Mesodermal cell (in vitro differentiated cells): ENCODE data around the gene EDC3.
A peak's percentile ranks its signal among the peaks of the same experiment; 100 is the strongest.

Experiments
- H3K27ac ChIP-seq: 2 replicates; pipeline ENCODE4 v1.7.0; 2013; ENCODE audit warnings: mild to moderate bottlenecking, low read depth, low read length, moderate library complexity; ENCODE audit not compliant: severe bottlenecking
- H3K36me3 ChIP-seq: 2 replicates; pipeline ENCODE4 v1.7.1; 2013; ENCODE audit warnings: mild to moderate bottlenecking, low read length, moderate library complexity; ENCODE audit not compliant: control insufficient read depth, insufficient read depth
- H3K4me1 ChIP-seq: one replicate; pipeline ENCODE4 v1.7.1; 2013; ENCODE audit warnings: mild to moderate bottlenecking, low read length; ENCODE audit not compliant: insufficient read depth, control insufficient read depth, poor library complexity, severe bottlenecking
- H3K4me3 ChIP-seq: 2 replicates; pipeline ENCODE4 v1.7.0; 2013; ENCODE audit warnings: low read length, control low read depth, mild to moderate bottlenecking; ENCODE audit not compliant: insufficient read depth, poor library complexity, severe bottlenecking; ENCODE audit errors: extremely low read depth
- H3K9me3 ChIP-seq: 2 replicates; pipeline ENCODE4 v1.7.1; 2013; ENCODE audit warnings: mild to moderate bottlenecking, low read length, moderate library complexity; ENCODE audit not compliant: control insufficient read depth
- WGBS, 2 experiments: methylation state at CpG; one replicate each; pipeline ENCODE4 v1.1.5; 2013; ENCODE audit warnings: missing lambda C conversion rate in 2 of 2; ENCODE audit not compliant: insufficient coverage in 2 of 2; 5-methylcytosine and 5-hydroxymethylcytosine counted together

The EDC3 gene

GRCh38 chr15:74626336-74626735 is 69.5 kb downstream of the EDC3 start:
- H3K36me3 ChIP-seq, result peaks cover 100% of the 10 kb centered on the region

GRCh38 chr15:74625693-74626092 is 70.1 kb downstream of the EDC3 start:
- H3K36me3 ChIP-seq, result peaks cover 100% of the 10 kb centered on the region
- no peak overlapping the region for H3K4me3 ChIP-seq
- H3K9me3 ChIP-seq, result no peaks in the 10 kb centered on the region
- no peaks in the 10 kb centered on the region for H3K4me1 ChIP-seq
- WGBS, 2 experiments, result 98 to 100% methylated on average over 3 of the region's 6 CpGs
- H3K27ac ChIP-seq, result no peak overlapping the region

More at GRCh38 chr15:74626336-74626735, 69.5 kb downstream of the EDC3 start:
- no peaks in the 10 kb centered on the region for H3K4me1 ChIP-seq
- H3K9me3 ChIP-seq, result no peaks in the 10 kb centered on the region
- no peak overlapping the region for H3K4me3 ChIP-seq
- WGBS, 2 experiments, result 92 to 95% methylated on average over 7 of the region's 7 CpGs
- no peak overlapping the region for H3K27ac ChIP-seq

- H3K9me3 ChIP-seq, result no peaks in the 10 kb centered on the region
- 95 to 97% methylated on average over 3 to 7 of the region's 7 CpGs for WGBS, 2 experiments
- H3K27ac ChIP-seq, result no peak overlapping the region
- peaks cover 100% of the 10 kb centered on the region for H3K36me3 ChIP-seq
- H3K4me1 ChIP-seq, result no peaks in the 10 kb centered on the region
- H3K4me3 ChIP-seq, result no peak overlapping the region
These were observed 71.7 kb downstream of the EDC3 start for GRCh38 chr15:74624020-74624602.

- no peaks in the 10 kb centered on the region for H3K9me3 ChIP-seq
- no peak overlapping the region for H3K4me3 ChIP-seq
- H3K27ac ChIP-seq, result no peak overlapping the region
- H3K4me1 ChIP-seq, result peaks cover 6% of the 10 kb centered on the region
- peaks cover 97% of the 10 kb centered on the region for H3K36me3 ChIP-seq
- 100% methylated on average over 1 of the region's 3 CpGs; no CpG with 5 or more reads in 1 of the 2 experiments for WGBS, 2 experiments
These were observed 73.1 kb downstream of the EDC3 start for GRCh38 chr15:74622758-74623157.

GRCh38 chr15:74621936-74622335 is 73.9 kb downstream of the EDC3 start:
- Histone ChIP-seq H3K27ac (no peak overlapping the region), H3K9me3 (no peaks in the 10 kb centered on the region), H3K4me1 (peaks cover 14% of the 10 kb centered on the region), H3K4me3 (no peak overlapping the region), H3K36me3 (peaks cover 94% of the 10 kb centered on the region)
- 87 to 91% methylated on average over 12 to 16 of the region's 21 CpGs for WGBS, 2 experiments

- Histone ChIP-seq H3K27ac (no peak overlapping the region), H3K4me3 (no peak overlapping the region), H3K9me3 (no peaks in the 10 kb centered on the region), H3K36me3 (peaks cover 90% of the 10 kb centered on the region), H3K4me1 (peaks cover 18% of the 10 kb centered on the region)
- 89 to 98% methylated on average over 10 to 13 of the region's 16 CpGs for WGBS, 2 experiments
These were observed 74.3 kb downstream of the EDC3 start for GRCh38 chr15:74621546-74621920.

- no peak overlapping the region for H3K4me3 ChIP-seq
- peaks cover 84% of the 10 kb centered on the region for H3K36me3 ChIP-seq
- 64 to 77% methylated on average over 11 to 12 of the region's 23 CpGs for WGBS, 2 experiments
- no peak overlapping the region for H3K27ac ChIP-seq
- no peaks in the 10 kb centered on the region for H3K9me3 ChIP-seq
- H3K4me1 ChIP-seq, result peaks cover 20% of the 10 kb centered on the region
These were observed 74.9 kb downstream of the EDC3 start for GRCh38 chr15:74620636-74621545.

- 95 to 98% methylated on average over 22 to 27 of the region's 27 CpGs for WGBS, 2 experiments
- H3K4me3 ChIP-seq, result no peak overlapping the region
These were observed 75.7 kb downstream of the EDC3 start for GRCh38 chr15:74619916-74620635.

GRCh38 chr15:74618841-74619596 is 76.8 kb downstream of the EDC3 start:
- Histone ChIP-seq H3K9me3 (no peaks in the 10 kb centered on the region), H3K36me3 (peaks cover 65% of the 10 kb centered on the region), H3K4me3 (no peak overlapping the region), H3K4me1 (peaks cover 20% of the 10 kb centered on the region), H3K27ac (no peak overlapping the region)
- 95 to 99% methylated on average over 13 to 15 of the region's 15 CpGs for WGBS, 2 experiments

More at GRCh38 chr15:74619916-74620635, 75.7 kb downstream of the EDC3 start:
- Histone ChIP-seq H3K36me3 (peaks cover 76% of the 10 kb centered on the region), H3K9me3 (no peaks in the 10 kb centered on the region), H3K27ac (no peak overlapping the region), H3K4me1 (peaks cover 20% of the 10 kb centered on the region)

- Histone ChIP-seq H3K27ac (no peak overlapping the region), H3K36me3 (peaks cover 45% of the 10 kb centered on the region), H3K9me3 (no peaks in the 10 kb centered on the region), H3K4me3 (peak overlapping the region; percentile 100), H3K4me1 (peaks cover 24% of the 10 kb centered on the region)
These were observed 78.8 kb downstream of the EDC3 start for GRCh38 chr15:74616996-74617395.
